Mesodermal cell (in vitro differentiated cells): ENCODE measurements around the gene L1CAM.
A peak's percentile ranks its signal among the peaks of the same experiment; 100 is the strongest.

ENCODE experiments used
- H3K27ac ChIP-seq: 2 replicates; pipeline ENCODE4 v1.7.0; 2013; ENCODE audit warnings: mild to moderate bottlenecking, low read depth, low read length, moderate library complexity; ENCODE audit not compliant: severe bottlenecking
- H3K36me3 ChIP-seq: 2 replicates; pipeline ENCODE4 v1.7.1; 2013; ENCODE audit warnings: mild to moderate bottlenecking, low read length, moderate library complexity; ENCODE audit not compliant: control insufficient read depth, insufficient read depth
- H3K4me1 ChIP-seq: one replicate; pipeline ENCODE4 v1.7.1; 2013; ENCODE audit warnings: mild to moderate bottlenecking, low read length; ENCODE audit not compliant: insufficient read depth, control insufficient read depth, poor library complexity, severe bottlenecking
- H3K4me3 ChIP-seq: 2 replicates; pipeline ENCODE4 v1.7.0; 2013; ENCODE audit warnings: low read length, control low read depth, mild to moderate bottlenecking; ENCODE audit not compliant: insufficient read depth, poor library complexity, severe bottlenecking; ENCODE audit errors: extremely low read depth
- H3K9me3 ChIP-seq: 2 replicates; pipeline ENCODE4 v1.7.1; 2013; ENCODE audit warnings: mild to moderate bottlenecking, low read length, moderate library complexity; ENCODE audit not compliant: control insufficient read depth
- WGBS, 2 experiments: methylation state at CpG; one replicate each; pipeline ENCODE4 v1.1.5; 2013; ENCODE audit warnings: missing lambda C conversion rate in 2 of 2; ENCODE audit not compliant: insufficient coverage in 2 of 2; 5-methylcytosine and 5-hydroxymethylcytosine counted together

The L1CAM gene

DNA sequence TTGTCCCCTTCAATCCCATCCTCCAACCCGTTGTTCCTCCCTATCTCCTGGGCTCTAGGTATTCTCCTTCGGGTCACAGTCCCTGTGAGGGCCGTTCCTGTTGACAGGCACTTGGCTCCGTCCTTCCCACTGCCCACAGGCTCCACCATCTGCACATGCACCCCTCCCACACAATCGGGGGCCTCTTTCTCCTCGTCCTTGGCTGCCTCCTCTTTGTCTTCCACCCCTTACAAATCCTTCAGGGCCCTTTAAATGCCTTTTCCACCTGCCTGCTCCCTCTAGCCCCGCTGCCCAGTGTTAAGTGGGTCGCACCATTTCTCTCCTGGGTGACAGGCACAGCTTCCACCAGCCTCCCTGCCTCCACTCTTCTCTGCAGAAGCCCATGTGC lies 15.8 kb upstream of the L1CAM start:
- Histone ChIP-seq H3K9me3 (no peaks in the 10 kb centered on the region), H3K4me1 (peaks cover 16% of the 10 kb centered on the region), H3K36me3 (no peaks in the 10 kb centered on the region), H3K4me3 (no peak overlapping the region), H3K27ac (no peak overlapping the region)
- 61 to 77% methylated on average over 3 to 8 of the region's 8 CpGs for WGBS, 2 experiments

DNA sequence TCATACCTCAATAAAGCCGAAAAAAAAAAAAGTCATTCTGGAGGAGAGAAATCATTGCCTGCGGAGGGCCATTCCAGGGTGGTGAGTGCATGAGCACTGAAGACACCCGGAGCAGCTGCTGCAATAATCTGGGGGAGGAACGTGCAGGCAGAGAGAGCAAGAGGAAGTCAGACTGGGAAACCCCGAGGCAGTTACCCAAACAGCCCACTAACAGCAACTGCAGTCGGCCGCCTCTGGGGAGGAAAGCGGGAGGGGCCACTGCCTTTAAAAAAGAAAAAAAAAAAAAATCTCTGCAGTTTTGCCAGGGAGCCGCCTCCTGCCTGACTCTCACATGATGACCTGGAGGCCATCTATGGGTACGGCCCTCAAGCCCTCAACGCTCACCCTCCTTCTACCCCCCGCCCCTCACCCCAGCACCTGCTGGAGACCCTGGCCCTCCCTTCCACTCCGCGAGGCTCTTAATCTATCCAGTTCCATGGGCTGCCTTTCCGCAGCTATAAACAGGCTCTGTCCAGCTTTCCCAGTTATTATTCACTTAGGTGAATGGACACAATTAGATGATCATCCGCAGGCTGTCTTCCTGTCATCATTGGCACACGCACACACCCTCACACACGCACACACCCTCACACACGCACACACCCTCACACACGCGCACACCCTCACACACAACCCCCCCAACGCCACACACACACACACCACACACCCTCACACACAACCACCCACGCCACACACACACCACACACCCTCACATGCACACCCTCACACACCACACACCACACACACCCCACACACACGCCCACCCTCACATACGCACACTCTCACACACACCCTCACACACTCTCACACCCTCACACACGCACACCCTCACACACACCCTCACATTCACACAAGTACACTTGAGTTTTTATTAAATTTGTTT lies 15.1 kb upstream of the L1CAM start:
- 56 to 70% methylated on average over 9 to 10 of the region's 26 CpGs for WGBS, 2 experiments
- Histone ChIP-seq H3K4me1 (peaks cover 16% of the 10 kb centered on the region), H3K36me3 (no peaks in the 10 kb centered on the region), H3K27ac (no peak overlapping the region), H3K9me3 (no peaks in the 10 kb centered on the region), H3K4me3 (no peak overlapping the region)

DNA sequence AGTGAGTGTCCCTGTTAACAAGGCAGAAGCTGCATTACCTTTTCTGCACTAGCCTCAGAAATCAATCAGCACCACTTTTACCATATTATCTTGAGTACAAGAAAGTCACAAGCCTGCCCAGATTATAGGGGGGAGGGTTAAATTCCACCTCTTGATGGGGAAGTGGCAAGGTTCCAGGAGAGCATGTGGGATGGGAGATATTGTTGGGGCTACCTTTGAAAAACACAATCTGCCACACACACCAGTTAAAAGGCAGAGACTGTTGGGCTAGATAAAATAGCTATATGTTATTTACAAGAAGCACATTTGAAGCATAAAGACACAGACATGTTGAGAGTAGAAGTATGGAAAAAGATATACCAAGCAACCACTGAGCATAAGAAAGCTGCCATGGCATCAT lies 11.9 kb upstream of the L1CAM start:
- Histone ChIP-seq H3K36me3 (no peaks in the 10 kb centered on the region), H3K4me1 (peaks cover 9% of the 10 kb centered on the region), H3K4me3 (no peak overlapping the region), H3K27ac (no peak overlapping the region), H3K9me3 (no peaks in the 10 kb centered on the region)

DNA sequence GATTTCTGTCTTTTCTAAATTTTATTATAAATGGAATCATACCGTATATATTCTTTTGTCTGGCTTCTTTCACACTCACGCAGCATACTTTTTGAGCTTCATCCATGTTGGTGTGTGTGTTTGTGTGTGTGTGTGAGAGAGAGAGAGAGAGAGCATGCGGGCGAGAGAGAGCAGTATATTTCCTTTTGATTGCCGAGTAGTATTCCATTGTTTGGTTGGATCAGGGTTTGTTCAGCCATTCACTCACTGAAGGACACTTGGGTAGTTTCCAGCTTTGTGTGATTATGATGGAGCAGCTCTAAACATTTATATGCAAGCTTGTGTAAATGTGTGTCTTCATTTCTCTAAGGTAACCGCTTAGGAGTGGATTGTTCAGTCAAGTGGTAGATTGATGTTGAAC lies 3.1 kb upstream of the L1CAM start:
- Histone ChIP-seq H3K27ac (no peak overlapping the region), H3K36me3 (no peaks in the 10 kb centered on the region), H3K4me1 (peaks cover 8% of the 10 kb centered on the region), H3K9me3 (no peaks in the 10 kb centered on the region), H3K4me3 (no peak overlapping the region)
- WGBS, 2 experiments, result 100% methylated on average over 1 of the region's 6 CpGs; no CpG with 5 or more reads in 1 of the 2 experiments

DNA sequence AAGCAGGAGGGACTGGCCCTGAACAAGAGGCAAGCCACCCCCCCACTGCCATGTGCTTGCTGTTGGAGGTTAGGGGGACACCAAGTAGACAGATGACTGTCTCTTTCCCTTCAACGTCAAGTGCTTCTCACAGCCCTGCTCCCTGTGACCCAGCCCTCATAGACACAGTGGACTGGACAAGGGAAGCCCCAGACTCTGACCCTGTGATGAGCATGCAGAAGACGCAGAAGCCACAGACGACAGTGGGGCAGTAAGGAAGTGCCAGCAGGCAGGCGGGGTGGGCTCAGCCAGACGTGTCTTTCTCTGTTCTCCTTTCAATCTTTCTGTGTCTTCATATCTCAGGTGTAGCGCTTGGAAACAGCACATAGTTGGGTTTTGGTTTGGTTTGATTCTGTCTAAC lies 2.4 kb upstream of the L1CAM start:
- WGBS, 2 experiments, result 60 to 80% methylated on average over 1 of the region's 6 CpGs
- no peaks in the 10 kb centered on the region for H3K9me3 ChIP-seq
- H3K27ac ChIP-seq, result no peak overlapping the region
- H3K4me3 ChIP-seq, result no peak overlapping the region
- H3K36me3 ChIP-seq, result no peaks in the 10 kb centered on the region
- H3K4me1 ChIP-seq, result peaks cover 15% of the 10 kb centered on the region

DNA sequence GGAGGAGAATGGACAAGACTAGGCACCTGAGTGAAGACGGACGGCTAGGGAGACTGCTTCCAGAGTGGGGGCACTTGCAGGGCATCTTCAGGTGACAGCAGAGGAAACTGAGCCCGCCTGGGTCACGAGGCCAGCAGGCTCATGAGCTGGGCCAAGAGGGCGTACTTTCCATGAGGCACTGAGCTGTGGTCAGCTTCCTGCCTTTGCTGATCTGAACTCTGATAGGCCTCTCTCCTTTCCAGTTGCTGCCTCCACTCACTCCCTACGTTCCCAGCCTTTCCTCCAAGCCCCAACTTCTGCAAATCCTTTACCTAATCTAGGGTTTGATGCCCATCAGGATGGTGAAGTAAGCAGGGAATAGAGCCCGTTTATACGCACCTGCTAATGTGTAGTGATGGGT lies 1.4 kb upstream of the L1CAM start:
- Histone ChIP-seq H3K9me3 (no peaks in the 10 kb centered on the region), H3K4me1 (peaks cover 22% of the 10 kb centered on the region), H3K36me3 (no peaks in the 10 kb centered on the region), H3K27ac (peak overlapping the region; percentile 57), H3K4me3 (no peak overlapping the region)
- WGBS, 2 experiments, result 83 to 85% methylated on average over 2 to 5 of the region's 8 CpGs

DNA sequence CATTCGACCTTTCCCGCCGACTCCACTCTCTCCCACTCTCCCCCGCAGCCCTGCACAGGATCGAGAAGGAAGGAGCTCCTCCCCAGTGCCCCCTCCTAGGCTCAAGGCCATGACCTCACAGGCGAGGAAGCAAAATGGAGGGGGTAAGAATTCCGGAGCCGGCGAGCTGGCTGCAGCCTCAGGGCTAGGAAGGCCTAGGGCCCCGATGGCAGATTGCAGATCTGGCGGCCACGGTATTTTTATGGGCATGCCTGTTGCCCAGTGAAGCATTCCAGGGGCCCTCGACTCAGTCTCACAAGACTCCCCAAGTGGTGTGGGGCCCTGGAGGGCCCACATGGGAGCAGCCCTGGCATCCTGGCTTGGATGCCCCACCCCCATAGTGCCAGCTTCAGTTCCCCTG lies 942 bp upstream of the L1CAM start:
- peak overlapping the region; percentile 57 for H3K27ac ChIP-seq
- H3K36me3 ChIP-seq, result no peaks in the 10 kb centered on the region
- 19 to 20% methylated on average over 4 of the region's 13 CpGs for WGBS, 2 experiments
- peaks cover 26% of the 10 kb centered on the region for H3K4me1 ChIP-seq
- H3K9me3 ChIP-seq, result no peaks in the 10 kb centered on the region
- no peak overlapping the region for H3K4me3 ChIP-seq

DNA sequence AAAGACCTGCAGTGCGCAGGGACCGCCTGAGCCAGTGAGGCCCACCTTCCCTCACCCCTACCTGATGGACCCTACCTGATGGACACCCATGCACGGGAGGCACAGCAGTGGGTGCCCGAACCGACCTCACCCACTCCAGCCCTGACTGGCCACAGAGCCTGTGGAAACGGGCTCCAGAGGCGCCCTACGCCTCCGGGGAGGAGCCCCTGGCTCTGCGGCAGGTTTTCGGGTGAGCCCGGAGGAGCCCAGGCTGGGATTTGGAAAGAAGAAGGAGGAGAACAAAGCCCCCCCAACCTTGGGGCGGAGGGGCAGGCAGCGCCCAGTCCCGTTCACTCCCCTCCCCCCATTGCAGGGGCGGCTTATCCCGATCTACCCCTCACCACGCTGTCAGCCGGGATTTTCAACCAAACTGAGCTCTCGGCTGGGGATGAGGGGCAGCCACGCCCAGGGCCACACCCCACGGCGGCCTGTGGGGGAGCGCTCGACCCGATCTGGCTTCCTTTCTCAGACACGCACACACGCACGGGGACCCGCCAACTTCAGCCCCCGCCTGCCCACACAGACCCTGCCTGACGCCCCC lies 675 bp downstream of the L1CAM start:
- peaks cover 27% of the 10 kb centered on the region for H3K4me1 ChIP-seq
- WGBS, 2 experiments, result 0 to 7% methylated on average over 5 to 6 of the region's 32 CpGs
- no peaks in the 10 kb centered on the region for H3K9me3 ChIP-seq
- H3K4me3 ChIP-seq, result peak overlapping the region; percentile 43
- H3K27ac ChIP-seq, result no peak overlapping the region
- H3K36me3 ChIP-seq, result no peaks in the 10 kb centered on the region

DNA sequence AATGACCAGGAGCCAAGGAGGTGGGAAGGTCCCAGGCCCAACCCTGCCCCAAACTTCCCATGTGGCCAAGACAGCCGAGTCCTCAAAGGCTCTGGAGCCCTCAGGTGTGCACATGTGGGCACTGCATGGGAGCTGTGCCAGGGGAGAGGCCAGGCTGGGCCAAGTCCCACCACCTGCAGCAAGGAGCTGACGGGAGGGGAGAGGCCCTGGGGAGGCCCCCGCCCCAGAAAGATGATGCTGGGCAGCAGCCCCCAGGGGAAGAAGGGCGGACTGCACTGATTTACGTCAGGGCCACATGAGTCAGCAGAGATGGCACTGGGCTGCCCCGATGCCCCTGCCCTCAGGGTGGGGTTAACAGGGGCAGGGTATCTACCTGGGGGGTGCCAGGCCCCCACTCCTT lies 1.4 kb downstream of the L1CAM start:
- 0 to 83% methylated on average over 1 to 2 of the region's 6 CpGs for WGBS, 2 experiments
- Histone ChIP-seq H3K36me3 (no peaks in the 10 kb centered on the region), H3K27ac (no peak overlapping the region), H3K4me1 (peaks cover 31% of the 10 kb centered on the region), H3K4me3 (peak overlapping the region; percentile 43), H3K9me3 (no peaks in the 10 kb centered on the region)

DNA sequence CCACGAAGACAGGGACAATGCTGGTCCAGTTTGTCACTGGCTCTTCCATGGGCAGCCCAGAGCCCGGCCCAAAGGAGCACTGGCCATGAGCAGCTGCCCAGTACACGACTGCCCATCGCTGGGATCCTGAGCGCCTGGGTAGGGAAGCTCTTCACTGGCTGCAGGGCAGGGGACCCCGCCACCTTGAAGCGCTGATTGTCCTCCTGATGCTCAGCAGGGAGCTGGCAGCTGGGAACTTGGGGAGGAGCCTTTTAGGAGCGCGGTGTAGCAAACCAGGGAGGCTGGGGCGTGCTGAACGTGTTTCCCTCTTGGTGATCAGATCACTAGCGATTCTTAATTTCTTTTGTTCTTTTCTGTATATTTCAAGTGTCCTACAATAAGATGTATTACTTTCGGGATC lies 1.8 kb downstream of the L1CAM start:
- Histone ChIP-seq H3K9me3 (no peaks in the 10 kb centered on the region), H3K4me3 (no peak overlapping the region), H3K4me1 (peaks cover 31% of the 10 kb centered on the region), H3K36me3 (no peaks in the 10 kb centered on the region), H3K27ac (no peak overlapping the region)
- no CpG with 5 or more reads among the region's 13 CpGs for WGBS, 2 experiments
